Measurements from ENCODE around the gene RAP2B. TPM values are rescaled to one million over a fixed set of nuclear protein-coding genes. Genes with fewer than 3 reads are reported as not detected.

The RAP2B gene
- polyA plus RNA-seq, 1 of the 3 experiments (the other 2 are of a cell fraction) = 7.3 TPM

DNA sequence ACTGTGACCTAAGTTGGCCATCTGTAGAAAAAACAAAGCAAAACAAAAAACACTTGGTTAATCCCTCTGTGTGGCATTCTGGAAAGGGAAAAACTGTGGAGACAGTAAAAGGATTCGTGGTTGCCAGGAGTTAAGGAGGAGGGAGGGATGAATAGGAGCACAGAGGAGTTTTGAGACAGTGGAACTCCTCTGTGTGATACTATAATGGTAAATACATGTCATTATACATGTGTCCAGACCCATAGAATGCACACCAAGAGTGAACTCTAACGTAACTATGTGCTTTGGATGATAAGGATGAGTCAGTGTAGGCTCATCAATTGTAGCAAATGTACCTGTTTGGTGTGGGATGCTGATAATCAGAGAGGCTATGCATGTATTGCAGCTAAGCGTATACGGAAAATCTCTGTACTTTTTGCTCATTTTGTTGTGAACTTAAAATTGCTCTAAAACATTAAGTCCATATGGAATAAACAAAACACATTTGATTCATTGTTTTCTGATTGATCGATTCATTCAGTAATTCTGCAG is 33.4 kb downstream of the RAP2B start:
- no peak overlapping the region for H3K27ac ChIP-seq (ENCODE audit: low read depth in 2 of 2, low read length in 1 of 2)
- no peak for DNase-seq
- no peaks in the 10 kb centered on the region for H3K9me2 ChIP-seq
- peaks cover 3 to 5% of the 10 kb centered on the region in 2 experiments; a peak in 1 of 4 replicates for H3K4me1 ChIP-seq (ENCODE audit: control insufficient read depth in 1 of 2, insufficient read depth in 2 of 2, low read depth in 1 of 2, low read length in 1 of 2)
- ChIA-PET POLR2A (interaction anchor here (0.7 kb wide), 1 partner anchor 34 kb away, joined by 3 read pairs; no protein-coding TSS in a partner anchor), CTCF (interaction anchor here (1.2 kb wide), 1 partner anchor 15 kb away, joined by 3 read pairs; no protein-coding TSS in a partner anchor)
- H3F3A ChIP-seq (replicated peaks; ENCODE audit: insufficient read depth) = peaks cover 3% of the 10 kb centered on the region
- WGBS (ENCODE audit: low lambda C conversion rate) = 68% methylated on average over 5 of the region's 5 CpGs
- H3K79me2 ChIP-seq (ENCODE audit: insufficient read depth) = no peaks in the 10 kb centered on the region
- TF ChIP-seq MEF2A (IDR thresholded peaks at IDR 0.05; ENCODE audit: borderline replicate concordance, low read depth) (no peak), RFX5 (IDR thresholded peaks at IDR 0.05; ENCODE audit: low read length) (no peak), GABPA (IDR thresholded peaks at IDR 0.05; ENCODE audit: low read depth) (no peak), JUND (IDR thresholded peaks at IDR 0.05) (no peak), USF2 (IDR thresholded peaks at IDR 0.05; ENCODE audit: borderline replicate concordance, low read depth, low read length) (no peak), ELF1 (IDR thresholded peaks at IDR 0.05) (no peak), ZBTB33 (IDR thresholded peaks at IDR 0.05; ENCODE audit: borderline replicate concordance, low read depth) (no peak), RCOR1 (IDR thresholded peaks at IDR 0.05; ENCODE audit: low read length) (no peak), USF1 (IDR thresholded peaks at IDR 0.05; ENCODE audit: borderline replicate concordance, low read depth) (no peak), FOXJ3 (CRISPR knock-in tag; IDR thresholded peaks at IDR 0.05) (no peak), MXI1 (IDR thresholded peaks at IDR 0.05; ENCODE audit: low read depth, low read length) (no peak), YY1 (IDR thresholded peaks at IDR 0.05; ENCODE audit: low read depth) (no peak), IRF3 (IDR thresholded peaks at IDR 0.05; ENCODE audit: low read depth, low read length) (no peak), CHD2 (IDR thresholded peaks at IDR 0.05; ENCODE audit: low read length, partially characterized antibody) (no peak), POLR2AphosphoS5 (IDR thresholded peaks at IDR 0.05; ENCODE audit: low read depth, low read length) (no peak), EZH2phosphoT487 (IDR thresholded peaks at IDR 0.05; ENCODE audit: borderline replicate concordance, low read depth) (no peak), RAD21 (IDR thresholded peaks at IDR 0.05; ENCODE audit: low read length) (no peak)
- TF ChIP-seq, protein P1, sequence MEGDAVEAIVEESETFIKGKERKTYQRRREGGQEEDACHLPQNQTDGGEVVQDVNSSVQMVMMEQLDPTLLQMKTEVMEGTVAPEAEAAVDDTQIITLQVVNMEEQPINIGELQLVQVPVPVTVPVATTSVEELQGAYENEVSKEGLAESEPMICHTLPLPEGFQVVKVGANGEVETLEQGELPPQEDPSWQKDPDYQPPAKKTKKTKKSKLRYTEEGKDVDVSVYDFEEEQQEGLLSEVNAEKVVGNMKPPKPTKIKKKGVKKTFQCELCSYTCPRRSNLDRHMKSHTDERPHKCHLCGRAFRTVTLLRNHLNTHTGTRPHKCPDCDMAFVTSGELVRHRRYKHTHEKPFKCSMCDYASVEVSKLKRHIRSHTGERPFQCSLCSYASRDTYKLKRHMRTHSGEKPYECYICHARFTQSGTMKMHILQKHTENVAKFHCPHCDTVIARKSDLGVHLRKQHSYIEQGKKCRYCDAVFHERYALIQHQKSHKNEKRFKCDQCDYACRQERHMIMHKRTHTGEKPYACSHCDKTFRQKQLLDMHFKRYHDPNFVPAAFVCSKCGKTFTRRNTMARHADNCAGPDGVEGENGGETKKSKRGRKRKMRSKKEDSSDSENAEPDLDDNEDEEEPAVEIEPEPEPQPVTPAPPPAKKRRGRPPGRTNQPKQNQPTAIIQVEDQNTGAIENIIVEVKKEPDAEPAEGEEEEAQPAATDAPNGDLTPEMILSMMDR (IDR thresholded peaks at IDR 0.05) = no peak
- no peak overlapping the region for H2AFZ ChIP-seq (ENCODE audit: low read depth)
- H3K9me3 ChIP-seq = no peaks in the 10 kb centered on the region
- H3K4me3 ChIP-seq (ENCODE audit: low read depth in 2 of 2, low read length in 1 of 2) = no peak overlapping the region
- no peaks in the 10 kb centered on the region for H3K36me3 ChIP-seq (replicated peaks in 1 of 2; ENCODE audit: control insufficient read depth in 1 of 2, insufficient read depth in 2 of 2, low read length in 1 of 2)
- H3K9ac ChIP-seq = no peak overlapping the region
- H3K4me2 ChIP-seq = no peak overlapping the region
- no peaks in the 10 kb centered on the region for H3K27me3 ChIP-seq (ENCODE audit: insufficient read depth)
- H4K20me1 ChIP-seq (ENCODE audit: insufficient read depth) = no peaks in the 10 kb centered on the region

All from SK-N-SH (cell line).